Peyer's patch (tissue), 4 donors: Measurements from ENCODE around the gene TRHDE. TPM values are rescaled to one million over a fixed set of nuclear protein-coding genes. Genes with fewer than 3 reads are reported as not detected.

Experiments used
- DNase-seq, 3 donors: peaks; one replicate each; pipeline ENCODE4 v3.0.0-alpha.2; 2017 to 2019
- H3K27ac ChIP-seq, 4 donors: fragments of 200-600 bp; sonication (generic); one replicate each; pipeline ENCODE4 v1.5.1; 2016 to 2019
- H3K27me3 ChIP-seq, 2 donors: fragments of 200-600 bp; sonication (generic); one replicate each; pipeline ENCODE4 v1.5.1; 2019
- H3K36me3 ChIP-seq, 3 donors: fragments of 200-600 bp; sonication (generic); one replicate each; pipeline ENCODE4 v1.5.1; 2016 to 2019
- H3K4me1 ChIP-seq, 4 donors: fragments of 200-600 bp; sonication (generic); one replicate each; pipeline ENCODE4 v1.5.1; 2016 to 2019
- H3K4me3 ChIP-seq, 4 donors: fragments of 200-600 bp; sonication (generic); 1 replicate in 3 of 4; 2 replicates in 1 of 4; pipeline ENCODE4 v1.5.1; 2016 to 2019; ENCODE audit warnings: mild to moderate bottlenecking in 1 of 4
- H3K9me3 ChIP-seq, 4 donors: fragments of 200-600 bp; sonication (generic); one replicate each; pipeline ENCODE4 v1.5.1; 2016 to 2019; ENCODE audit warnings: mild to moderate bottlenecking in 1 of 4
- POLR2A ChIP-seq, 2 donors: fragments of 450-650 bp; IDR thresholded peaks; one replicate each; pipeline ENCODE4 v1.5.1; 2017; ENCODE audit warnings: antibody characterized with exemption in 2 of 2, mild to moderate bottlenecking in 2 of 2, moderate library complexity in 2 of 2
- total RNA-seq, 4 donors: library from RNA; depleted of rRNA; stranded (reverse); fragments of >200 nt; gene quantifications; one replicate each; pipeline ENCODE4 v1.1.0, GENCODE V29; 2016
- TF ChIP-seq, protein P1 (sequence below), 6 experiments: fragments of 450-650 bp in 4 of 6; fragments of 200-600 bp in 2 of 6; sonication (generic) in 1 of 6; IDR thresholded peaks; one replicate each; pipeline ENCODE4 v1.5.1; 2017 to 2019; ENCODE audit warnings: antibody characterized with exemption in 6 of 6, mild to moderate bottlenecking in 3 of 6, moderate library complexity in 1 of 6

The TRHDE gene
- total RNA-seq, 4 donors from 2014 or later, result 3.3 to 23.8 (median 15.2) TPM

DNA sequence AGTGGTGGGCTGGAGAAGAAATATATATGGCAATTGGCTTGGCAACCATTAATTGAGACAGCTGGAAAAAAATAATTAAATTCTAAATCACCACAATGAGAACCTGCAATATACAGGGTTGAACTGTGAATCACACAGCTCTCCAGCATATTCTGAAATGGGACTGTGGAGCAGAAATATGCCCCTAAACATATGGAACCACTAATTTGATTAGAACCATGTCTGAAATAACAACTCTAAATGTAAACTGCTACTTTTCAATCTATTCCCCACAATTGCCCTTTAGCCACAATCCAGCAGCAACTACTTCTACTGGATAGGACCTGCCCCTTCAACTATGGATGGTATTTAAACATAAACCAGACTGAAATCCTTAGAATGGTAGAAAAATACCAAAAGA, 330.4 kb downstream of the TRHDE start:
- no peak for DNase-seq
- Histone ChIP-seq H3K4me3 (no peak overlapping the region), H3K36me3 (no peaks in the 10 kb centered on the region)

DNA sequence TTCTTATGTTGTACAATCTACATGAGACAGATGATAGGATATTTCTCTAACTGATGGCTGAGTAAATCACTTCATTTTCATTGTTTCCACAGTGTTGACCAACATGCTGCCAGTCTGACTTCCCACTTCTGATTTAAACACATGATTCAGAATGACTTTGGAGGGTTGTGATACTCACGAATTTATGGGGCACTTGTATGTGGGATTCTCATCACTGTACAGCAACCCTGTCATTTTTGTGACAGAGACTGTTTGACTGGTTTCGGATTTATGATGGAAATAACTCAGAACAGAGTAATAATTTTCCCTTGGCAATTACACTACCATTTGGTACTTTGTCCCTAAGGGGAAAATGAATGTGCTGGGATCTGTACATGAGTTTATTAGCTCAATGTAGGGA, 333.8 kb downstream of the TRHDE start:
- no peaks in the 10 kb centered on the region for H3K27me3 ChIP-seq
- H3K4me3 ChIP-seq, result no peak overlapping the region
- no peak for TF ChIP-seq POLR2A (IDR thresholded peaks at IDR 0.05)
- TF ChIP-seq, protein P1, sequence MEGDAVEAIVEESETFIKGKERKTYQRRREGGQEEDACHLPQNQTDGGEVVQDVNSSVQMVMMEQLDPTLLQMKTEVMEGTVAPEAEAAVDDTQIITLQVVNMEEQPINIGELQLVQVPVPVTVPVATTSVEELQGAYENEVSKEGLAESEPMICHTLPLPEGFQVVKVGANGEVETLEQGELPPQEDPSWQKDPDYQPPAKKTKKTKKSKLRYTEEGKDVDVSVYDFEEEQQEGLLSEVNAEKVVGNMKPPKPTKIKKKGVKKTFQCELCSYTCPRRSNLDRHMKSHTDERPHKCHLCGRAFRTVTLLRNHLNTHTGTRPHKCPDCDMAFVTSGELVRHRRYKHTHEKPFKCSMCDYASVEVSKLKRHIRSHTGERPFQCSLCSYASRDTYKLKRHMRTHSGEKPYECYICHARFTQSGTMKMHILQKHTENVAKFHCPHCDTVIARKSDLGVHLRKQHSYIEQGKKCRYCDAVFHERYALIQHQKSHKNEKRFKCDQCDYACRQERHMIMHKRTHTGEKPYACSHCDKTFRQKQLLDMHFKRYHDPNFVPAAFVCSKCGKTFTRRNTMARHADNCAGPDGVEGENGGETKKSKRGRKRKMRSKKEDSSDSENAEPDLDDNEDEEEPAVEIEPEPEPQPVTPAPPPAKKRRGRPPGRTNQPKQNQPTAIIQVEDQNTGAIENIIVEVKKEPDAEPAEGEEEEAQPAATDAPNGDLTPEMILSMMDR (IDR thresholded peaks at IDR 0.05), result no peak

More for the DNA sequence above, 330.4 kb downstream of the TRHDE start:
- H3K27me3 ChIP-seq, result no peaks in the 10 kb centered on the region
- TF ChIP-seq, protein P1 (IDR thresholded peaks at IDR 0.05), result no peak
- no peak for TF ChIP-seq POLR2A (IDR thresholded peaks at IDR 0.05)
- H3K27ac ChIP-seq, result no peak overlapping the region
- H3K9me3 ChIP-seq, result no peaks in the 10 kb centered on the region
- no peaks in the 10 kb centered on the region for H3K4me1 ChIP-seq

DNA sequence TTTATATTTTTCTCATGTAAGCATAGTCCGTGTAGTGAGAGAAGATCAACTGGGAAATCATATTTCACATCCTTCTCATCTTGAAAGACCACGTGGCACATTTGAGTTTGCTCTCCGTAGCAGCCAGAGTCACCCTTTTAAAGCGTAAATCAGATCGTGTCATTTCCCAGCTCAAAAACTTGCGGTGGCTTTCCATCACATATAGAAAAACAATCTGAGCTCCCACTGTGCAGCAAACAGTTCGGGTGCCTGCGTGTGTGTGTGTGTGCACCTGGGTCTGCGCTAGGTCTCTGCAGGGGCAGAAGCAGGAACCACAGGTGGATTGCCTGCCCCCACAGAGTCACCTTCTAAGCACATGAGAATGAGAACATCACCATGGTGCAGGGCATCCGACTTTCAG, 338.2 kb downstream of the TRHDE start:
- H3K9me3 ChIP-seq, result no peaks in the 10 kb centered on the region
- H3K27me3 ChIP-seq, result no peaks in the 10 kb centered on the region
- no peak overlapping the region for H3K27ac ChIP-seq
- no peak for TF ChIP-seq POLR2A (IDR thresholded peaks at IDR 0.05)
- TF ChIP-seq, protein P1 (IDR thresholded peaks at IDR 0.05), result no peak
- no peaks in the 10 kb centered on the region for H3K36me3 ChIP-seq
- no peak overlapping the region for H3K4me3 ChIP-seq
- H3K4me1 ChIP-seq, result no peaks in the 10 kb centered on the region
- DNase-seq, result no peak

More for the DNA sequence above, 333.8 kb downstream of the TRHDE start:
- no peaks in the 10 kb centered on the region for H3K9me3 ChIP-seq
- H3K4me1 ChIP-seq, result no peaks in the 10 kb centered on the region
- H3K36me3 ChIP-seq, result no peaks in the 10 kb centered on the region
- no peak overlapping the region for H3K27ac ChIP-seq
- no peak for DNase-seq

DNA sequence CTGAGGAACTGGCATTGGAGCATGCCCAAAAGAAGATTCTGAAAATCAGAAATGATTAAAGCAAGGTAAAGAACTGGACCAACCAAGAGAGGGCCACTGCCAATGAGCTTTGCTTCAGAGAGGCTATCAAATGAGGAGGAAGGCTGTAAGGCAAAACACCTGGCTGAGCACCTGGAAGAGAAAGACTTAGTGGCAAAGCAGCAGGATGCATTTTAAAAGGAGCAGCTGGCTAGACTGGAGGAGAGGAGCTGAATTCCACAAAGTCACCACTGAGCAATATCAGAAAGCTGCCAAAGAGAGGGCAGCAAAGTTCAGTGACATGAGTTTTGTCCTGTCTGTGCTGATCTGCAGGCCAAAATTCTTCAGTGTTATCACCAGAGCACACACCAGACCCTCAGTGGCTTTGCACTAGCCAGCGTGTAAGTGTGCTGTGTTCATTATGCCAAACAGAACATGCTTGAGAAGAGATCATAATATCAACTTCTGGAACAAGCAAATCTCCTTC, 338.7 kb downstream of the TRHDE start:
- no peaks in the 10 kb centered on the region for H3K4me1 ChIP-seq
- TF ChIP-seq, protein P1 (IDR thresholded peaks at IDR 0.05), result no peak
- TF ChIP-seq POLR2A (IDR thresholded peaks at IDR 0.05), result no peak
- no peak overlapping the region for H3K4me3 ChIP-seq
- H3K9me3 ChIP-seq, result no peaks in the 10 kb centered on the region
- no peak for DNase-seq
- no peaks in the 10 kb centered on the region for H3K36me3 ChIP-seq
- no peak overlapping the region for H3K27ac ChIP-seq
- H3K27me3 ChIP-seq, result no peaks in the 10 kb centered on the region

DNA sequence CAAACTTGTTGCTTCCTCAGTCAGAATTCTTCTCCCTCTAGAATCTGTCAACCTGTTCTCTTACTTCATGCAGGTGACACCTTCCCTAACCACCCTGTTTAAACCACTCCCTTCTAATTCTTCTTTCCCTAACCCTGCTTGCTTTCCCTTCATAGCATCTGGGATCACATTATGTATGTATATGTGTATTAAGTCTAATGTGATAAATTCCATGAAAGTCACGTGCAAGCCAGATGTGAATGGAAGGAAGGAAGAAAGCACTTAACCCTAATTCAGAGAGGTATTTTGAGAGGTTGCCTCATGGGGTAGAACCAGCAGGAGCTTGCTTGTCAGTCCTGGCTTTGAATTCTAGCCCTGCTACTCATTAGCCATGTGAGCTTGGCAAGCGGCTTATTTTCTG, 340.0 kb downstream of the TRHDE start:
- no peaks in the 10 kb centered on the region for H3K4me1 ChIP-seq
- H3K27me3 ChIP-seq, result no peaks in the 10 kb centered on the region
- H3K36me3 ChIP-seq, result no peaks in the 10 kb centered on the region
- no peak for DNase-seq
- no peak overlapping the region for H3K27ac ChIP-seq
- TF ChIP-seq, protein P1 (IDR thresholded peaks at IDR 0.05), result no peak
- no peak for TF ChIP-seq POLR2A (IDR thresholded peaks at IDR 0.05)
- H3K4me3 ChIP-seq, result no peak overlapping the region
- H3K9me3 ChIP-seq, result no peaks in the 10 kb centered on the region

DNA sequence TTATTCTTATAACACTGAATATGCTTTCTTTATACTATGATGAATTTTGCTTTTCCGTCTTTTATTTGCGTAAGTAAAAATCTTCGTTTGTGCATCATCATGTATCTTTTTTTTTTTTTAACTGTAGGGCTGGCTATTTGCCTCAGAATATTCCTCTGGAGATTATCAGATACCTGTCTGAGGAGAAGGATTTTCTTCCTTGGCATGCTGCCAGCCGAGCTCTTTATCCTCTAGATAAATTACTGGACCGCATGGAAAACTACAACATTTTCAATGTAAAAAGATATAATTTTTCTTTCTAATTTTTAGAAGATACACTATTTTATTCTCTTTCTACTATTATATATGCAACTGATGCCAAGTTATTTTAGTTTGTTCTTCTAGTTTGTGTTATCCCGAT, 346.6 kb downstream of the TRHDE start:
- no peak for DNase-seq
- no peak overlapping the region for H3K4me3 ChIP-seq

More for the DNA sequence above, 346.6 kb downstream of the TRHDE start:
- H3K36me3 ChIP-seq, result no peaks in the 10 kb centered on the region
- TF ChIP-seq POLR2A (IDR thresholded peaks at IDR 0.05), result no peak
- TF ChIP-seq, protein P1 (IDR thresholded peaks at IDR 0.05), result no peak
- H3K27me3 ChIP-seq, result no peaks in the 10 kb centered on the region
- no peaks in the 10 kb centered on the region for H3K9me3 ChIP-seq
- H3K4me1 ChIP-seq, result no peaks in the 10 kb centered on the region
- H3K27ac ChIP-seq, result no peak overlapping the region
